Mammary epithelial cell (primary cell): ENCODE results near the gene YKT6.

Experiments used
- EZH2 ChIP-seq: IDR thresholded peaks from 2 replicates; pipeline ENCODE4 v1.6.1; 2012; ENCODE audit warnings: low read length, inconsistent platforms, borderline replicate concordance
- TF ChIP-seq, protein P1 (sequence below), 2 donors: IDR thresholded peaks in 1 of 2; conservative IDR thresholded peaks in 1 of 2; 2 replicates each; pipeline ENCODE4 v1.5.1; 2011 to 2012; ENCODE audit warnings: inconsistent platforms in 2 of 2, low read length in 2 of 2, mild to moderate bottlenecking in 2 of 2, control low read depth in 1 of 2, low read depth in 1 of 2; ENCODE audit not compliant: insufficient read depth in 1 of 2; ENCODE audit errors: extremely low read depth in 1 of 2

GRCh38 chr7:44162785-44163395 lies 37.9 kb upstream of the YKT6 start:
- TF ChIP-seq, protein P1, sequence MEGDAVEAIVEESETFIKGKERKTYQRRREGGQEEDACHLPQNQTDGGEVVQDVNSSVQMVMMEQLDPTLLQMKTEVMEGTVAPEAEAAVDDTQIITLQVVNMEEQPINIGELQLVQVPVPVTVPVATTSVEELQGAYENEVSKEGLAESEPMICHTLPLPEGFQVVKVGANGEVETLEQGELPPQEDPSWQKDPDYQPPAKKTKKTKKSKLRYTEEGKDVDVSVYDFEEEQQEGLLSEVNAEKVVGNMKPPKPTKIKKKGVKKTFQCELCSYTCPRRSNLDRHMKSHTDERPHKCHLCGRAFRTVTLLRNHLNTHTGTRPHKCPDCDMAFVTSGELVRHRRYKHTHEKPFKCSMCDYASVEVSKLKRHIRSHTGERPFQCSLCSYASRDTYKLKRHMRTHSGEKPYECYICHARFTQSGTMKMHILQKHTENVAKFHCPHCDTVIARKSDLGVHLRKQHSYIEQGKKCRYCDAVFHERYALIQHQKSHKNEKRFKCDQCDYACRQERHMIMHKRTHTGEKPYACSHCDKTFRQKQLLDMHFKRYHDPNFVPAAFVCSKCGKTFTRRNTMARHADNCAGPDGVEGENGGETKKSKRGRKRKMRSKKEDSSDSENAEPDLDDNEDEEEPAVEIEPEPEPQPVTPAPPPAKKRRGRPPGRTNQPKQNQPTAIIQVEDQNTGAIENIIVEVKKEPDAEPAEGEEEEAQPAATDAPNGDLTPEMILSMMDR (conservative IDR thresholded peaks at IDR 0.05 in 1 of 2, IDR thresholded peaks at IDR 0.05 in 1 of 2; ENCODE audit: extremely low read depth in 1 of 2, insufficient read depth in 1 of 2, low read depth in 1 of 2, low read length in 2 of 2): no peak
- TF ChIP-seq EZH2: no peak
